ENCODE results near the gene PICALM.
"Not testable (repeated sequence)": the region's sequence is repeated elsewhere in the genome, so short reads cannot be mapped to it uniquely, and the experiment has no call there.

PICALM gene, protein sequence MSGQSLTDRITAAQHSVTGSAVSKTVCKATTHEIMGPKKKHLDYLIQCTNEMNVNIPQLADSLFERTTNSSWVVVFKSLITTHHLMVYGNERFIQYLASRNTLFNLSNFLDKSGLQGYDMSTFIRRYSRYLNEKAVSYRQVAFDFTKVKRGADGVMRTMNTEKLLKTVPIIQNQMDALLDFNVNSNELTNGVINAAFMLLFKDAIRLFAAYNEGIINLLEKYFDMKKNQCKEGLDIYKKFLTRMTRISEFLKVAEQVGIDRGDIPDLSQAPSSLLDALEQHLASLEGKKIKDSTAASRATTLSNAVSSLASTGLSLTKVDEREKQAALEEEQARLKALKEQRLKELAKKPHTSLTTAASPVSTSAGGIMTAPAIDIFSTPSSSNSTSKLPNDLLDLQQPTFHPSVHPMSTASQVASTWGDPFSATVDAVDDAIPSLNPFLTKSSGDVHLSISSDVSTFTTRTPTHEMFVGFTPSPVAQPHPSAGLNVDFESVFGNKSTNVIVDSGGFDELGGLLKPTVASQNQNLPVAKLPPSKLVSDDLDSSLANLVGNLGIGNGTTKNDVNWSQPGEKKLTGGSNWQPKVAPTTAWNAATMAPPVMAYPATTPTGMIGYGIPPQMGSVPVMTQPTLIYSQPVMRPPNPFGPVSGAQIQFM

DNA sequence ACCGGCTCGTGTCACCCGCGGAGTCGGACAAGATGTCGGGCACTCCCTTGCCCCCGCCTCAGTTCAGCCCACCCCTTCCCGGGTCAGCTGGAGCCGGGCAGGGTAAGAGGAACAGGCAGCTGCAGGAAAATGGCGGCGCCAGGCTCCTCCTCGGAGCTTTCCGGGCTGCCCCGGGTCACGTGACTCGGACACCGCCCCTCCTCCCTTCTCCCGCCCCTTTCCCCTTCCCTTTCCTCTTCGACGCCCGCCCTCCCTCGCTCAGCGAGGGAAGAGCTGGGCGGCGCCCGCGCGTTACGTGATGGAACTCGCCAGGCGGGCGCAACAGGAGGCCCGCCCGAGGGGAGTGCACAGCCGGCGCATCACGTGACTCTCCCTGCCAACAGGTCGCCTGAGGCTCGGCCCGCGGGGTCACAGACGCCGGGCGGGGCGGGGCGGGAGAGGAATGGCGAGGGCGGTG, at the start of gene PICALM:
PICALM (minus strand) TSS at position 134 of the 457 bp plus-strand sequence. CDS start 304 bp downstream, outside the sequence.
- DNase-seq (ENCODE audit: low spot score), result peak; percentile 95

DNA sequence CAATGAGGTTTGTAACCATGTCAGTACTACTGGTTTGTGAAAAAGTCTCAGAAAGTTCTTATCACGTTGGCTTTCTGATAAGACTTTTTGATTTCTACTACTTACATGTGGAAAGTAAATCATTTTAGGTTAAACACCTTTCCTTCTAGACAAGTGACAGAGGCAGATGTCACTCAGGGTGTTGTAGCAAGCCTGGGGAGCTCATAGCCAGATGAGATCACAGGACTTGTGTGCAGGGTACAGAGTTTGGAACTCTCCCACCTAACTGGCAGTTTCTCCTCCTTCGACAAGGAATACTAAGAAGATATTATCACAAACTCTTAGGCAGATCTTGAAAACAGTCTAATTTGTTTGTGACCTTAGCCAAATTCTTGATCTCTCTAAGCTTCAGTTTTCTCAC, 49.4 kb upstream of the PICALM start:
- no peak for DNase-seq (ENCODE audit: low spot score)

DNA sequence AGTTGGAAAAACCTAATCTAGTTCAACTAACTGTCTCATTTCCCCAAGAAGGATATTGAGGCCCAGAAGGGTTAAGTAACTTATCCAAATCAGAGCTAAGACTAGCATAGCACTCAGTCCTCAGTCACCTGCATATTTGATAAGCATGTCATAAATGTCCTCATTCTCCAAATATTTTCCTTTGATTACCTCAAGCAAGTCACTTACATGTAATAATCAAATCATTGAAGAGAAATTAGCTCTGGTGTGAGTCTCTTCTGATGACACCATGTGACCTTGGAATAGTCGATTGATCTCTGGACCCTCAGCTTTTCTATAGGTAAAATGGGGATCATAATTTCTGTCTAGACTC, 48.8 kb upstream of the PICALM start:
- no peak for DNase-seq (ENCODE audit: low spot score)

DNA sequence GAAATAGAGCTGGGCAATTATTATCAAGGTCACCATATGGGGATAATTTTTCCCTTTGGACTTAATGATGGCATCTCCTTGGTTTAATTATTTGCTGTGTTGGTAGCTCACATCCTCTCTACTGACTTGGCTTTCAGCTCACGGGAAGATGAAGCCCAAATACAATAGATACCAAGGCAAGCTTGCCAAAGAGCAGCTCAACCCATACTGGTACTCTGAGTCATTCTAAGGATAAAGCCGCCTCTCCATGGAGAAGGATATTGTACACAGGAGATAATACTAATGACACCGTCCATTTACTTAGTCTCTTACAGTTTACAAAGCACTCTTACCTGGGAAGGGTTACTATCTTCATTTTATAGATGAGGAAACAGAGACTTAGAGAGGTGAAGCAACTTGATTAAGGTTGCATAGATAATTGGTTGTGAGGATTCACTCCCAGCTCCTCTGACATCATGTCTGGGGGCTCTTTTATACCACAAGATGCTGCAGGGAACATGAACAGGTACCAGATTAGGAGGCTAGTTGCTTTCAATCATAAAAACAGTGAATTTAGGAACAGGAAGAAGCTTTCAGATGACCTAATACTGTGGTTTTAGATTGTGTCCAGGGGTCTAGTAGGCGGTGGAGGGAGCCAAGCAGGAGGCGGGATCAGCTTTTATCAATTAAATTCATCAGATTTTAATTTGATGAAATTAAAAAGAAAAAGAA, 48.3 kb upstream of the PICALM start:
- DNase-seq (ENCODE audit: low spot score), result no peak

DNA sequence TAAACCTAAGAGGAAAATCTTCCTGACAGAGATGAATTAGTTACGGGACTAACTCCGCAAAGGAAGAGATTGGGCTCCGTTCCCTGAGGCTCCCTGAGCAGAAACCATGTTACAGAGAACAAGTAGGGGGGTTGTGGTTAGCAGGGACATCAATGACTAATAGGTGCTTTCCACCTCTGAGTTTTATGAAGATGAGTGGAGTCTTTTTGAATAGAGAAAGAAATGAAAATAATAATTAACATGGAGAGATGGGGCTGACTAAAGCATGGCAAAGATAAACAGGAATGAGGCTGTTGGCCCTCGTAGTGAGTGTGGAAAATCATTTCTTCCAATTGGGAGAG, 47.5 kb upstream of the PICALM start:
- DNase-seq (ENCODE audit: low spot score), result no peak

DNA sequence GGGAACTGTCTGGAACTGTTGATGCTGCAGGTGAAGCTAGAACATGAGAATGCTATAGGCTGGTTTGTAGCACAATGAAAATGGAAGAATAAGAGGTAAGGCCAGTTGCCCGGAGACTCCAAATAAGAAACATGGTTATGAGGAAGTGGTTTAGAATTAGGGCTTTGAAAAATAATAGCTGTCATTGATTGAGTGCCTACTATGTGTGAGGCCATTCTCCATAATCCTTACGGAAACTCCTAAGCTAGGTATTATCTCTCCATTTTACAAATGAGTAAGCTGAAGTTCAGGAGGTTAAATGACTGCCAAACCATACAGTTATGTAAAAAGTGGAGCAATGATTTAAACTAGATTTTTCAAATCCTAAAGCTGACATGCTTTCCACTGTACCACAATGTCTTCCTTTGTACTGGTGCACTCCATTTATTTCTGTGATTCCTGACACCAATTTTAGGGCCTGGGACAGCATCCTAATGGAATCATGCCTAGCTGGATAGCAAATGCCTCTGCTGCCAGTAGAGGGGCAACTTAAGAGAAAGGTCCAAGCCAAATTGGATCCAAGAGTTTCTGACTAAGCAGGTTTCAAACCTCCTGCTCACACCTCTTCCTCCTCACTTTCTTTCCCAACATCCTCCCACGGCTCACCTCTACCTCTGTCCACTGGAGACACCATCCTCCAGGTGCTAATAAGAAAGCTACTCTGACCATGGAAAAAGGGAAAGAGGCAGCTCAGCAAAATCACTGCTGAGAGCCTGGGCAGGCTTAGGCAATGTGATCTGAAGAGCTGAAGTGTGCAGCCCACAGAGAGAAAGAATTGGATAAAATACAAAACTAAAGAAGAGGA, 46.9 kb upstream of the PICALM start:
- DNase-seq (ENCODE audit: low spot score), result no peak

DNA sequence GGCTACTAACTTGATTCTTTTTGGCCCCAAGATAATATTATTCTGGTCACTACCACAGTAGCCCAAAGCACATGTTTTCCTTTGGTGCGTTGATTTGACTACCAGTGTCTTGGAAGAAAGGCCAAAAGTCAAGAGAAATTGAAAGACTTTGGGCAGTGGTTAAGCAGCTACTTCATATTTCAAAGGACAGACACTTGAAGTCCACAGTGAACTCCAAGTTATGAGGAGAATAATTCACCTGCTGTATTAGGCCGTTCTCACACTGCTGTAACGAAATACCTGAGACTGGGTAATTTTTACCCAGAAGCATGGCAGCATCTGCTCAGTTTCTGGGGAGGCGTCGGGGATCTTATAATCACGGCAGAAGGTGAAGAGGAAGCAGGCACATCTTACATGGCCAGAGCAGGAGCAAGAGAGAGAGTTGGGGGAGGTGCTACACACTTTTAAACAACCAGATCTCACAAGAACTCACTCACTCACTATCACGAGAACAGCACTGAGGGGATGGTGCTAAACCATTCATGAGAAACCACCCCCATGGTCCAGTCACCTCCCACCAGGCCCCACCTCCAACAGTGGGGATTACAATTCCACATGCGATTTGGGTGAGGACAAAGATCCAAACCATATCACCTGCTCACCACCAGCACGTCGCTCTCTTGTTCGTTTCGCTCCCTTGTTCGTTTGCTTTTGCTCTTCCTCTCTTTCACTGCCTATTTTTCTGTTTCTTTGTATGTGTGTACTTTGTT, 40.2 kb upstream of the PICALM start:
- no peak for DNase-seq (ENCODE audit: low spot score)

DNA sequence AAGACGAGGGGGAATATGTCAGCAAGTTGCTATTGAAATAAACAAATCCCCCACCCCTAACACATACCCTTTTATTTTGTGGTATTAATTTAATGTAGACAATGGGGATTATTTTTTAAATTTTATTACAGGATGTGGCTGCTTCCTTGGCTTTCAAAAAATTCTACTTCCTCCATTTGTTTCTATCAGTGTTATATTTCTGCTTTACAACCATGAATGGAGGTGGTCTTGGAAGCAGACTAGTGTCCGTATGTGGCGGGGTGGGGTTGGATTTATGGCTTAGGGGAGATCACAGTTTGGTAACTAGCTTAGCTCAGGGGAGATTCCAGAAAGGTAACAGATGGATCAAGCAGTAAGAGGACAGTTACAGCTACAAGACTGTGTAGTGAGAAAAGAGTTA, 39.3 kb upstream of the PICALM start:
- no peak for DNase-seq (ENCODE audit: low spot score)

DNA sequence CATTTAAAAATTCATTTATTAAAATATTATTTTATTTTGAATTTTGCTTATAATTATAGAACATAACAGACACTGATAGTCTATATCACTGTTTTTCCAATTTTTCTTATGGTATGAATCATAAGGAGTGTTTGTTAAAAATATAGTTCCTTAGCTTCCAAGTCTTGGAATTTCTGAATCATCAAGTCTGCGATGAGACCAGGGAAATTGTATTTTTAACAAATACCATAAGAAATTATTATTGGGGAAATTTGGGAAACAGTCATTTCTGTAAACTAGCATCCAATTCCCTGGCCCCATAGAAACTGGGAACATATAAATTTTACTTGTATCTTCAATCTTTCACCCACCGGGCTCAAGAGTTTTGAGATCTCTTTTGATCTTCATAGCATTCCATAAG, 38.0 kb upstream of the PICALM start:
- DNase-seq (ENCODE audit: low spot score), result no peak

DNA sequence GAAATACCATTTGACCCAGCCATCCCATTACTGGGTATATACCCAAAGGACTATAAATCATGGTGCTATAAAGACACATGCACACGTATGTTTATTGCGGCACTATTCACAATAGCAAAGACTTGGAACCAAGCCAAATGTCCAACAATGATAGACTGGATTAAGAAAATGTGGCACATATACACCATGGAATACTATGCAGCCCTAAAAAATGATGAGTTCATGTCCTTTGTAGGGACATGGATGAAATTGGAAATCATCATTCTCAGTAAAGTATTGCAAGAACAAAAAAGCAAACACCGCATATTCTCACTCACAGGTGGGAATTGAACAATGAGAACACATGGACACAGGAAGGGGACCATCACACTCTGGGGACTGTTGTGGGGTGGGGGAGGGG, 37.1 kb upstream of the PICALM start:
- DNase-seq (ENCODE audit: low spot score), result not testable (repeated sequence)

DNA sequence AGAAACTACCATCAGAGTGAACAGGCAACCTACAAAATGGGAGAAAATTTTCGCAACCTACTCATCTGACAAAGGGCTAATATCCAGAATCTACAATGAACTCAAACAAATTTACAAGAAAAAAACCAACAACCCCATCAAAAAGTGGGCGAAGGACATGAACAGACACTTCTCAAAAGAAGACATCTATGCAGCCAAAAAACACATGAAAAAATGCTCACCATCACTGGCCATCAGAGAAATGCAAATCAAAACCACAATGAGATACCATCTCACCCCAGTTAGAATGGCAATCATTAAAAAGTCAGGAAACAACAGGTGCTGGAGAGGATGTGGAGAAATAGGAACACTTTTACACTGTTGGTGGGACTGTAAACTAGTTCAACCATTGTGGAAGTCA, 36.7 kb upstream of the PICALM start:
- not testable (repeated sequence) for DNase-seq (ENCODE audit: low spot score)

DNA sequence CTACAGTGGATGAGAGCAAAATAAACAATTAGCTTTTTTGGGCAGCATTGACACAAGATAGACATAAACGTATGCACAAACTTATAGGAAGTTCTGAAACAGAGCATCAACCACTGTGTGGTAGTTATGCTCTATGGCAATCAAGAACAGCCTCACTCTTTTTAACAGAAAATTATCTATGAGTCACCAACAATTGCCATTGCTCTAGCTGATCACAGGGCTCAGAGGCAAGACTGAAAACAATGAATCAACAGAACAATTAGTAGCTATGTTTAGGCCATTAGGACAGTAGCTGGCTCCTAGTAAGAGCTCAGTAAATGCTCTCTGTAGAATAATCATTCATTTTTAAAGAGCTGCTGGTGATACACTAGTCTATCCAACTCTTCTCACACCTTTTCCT, 34.9 kb upstream of the PICALM start:
- DNase-seq (ENCODE audit: low spot score), result no peak

DNA sequence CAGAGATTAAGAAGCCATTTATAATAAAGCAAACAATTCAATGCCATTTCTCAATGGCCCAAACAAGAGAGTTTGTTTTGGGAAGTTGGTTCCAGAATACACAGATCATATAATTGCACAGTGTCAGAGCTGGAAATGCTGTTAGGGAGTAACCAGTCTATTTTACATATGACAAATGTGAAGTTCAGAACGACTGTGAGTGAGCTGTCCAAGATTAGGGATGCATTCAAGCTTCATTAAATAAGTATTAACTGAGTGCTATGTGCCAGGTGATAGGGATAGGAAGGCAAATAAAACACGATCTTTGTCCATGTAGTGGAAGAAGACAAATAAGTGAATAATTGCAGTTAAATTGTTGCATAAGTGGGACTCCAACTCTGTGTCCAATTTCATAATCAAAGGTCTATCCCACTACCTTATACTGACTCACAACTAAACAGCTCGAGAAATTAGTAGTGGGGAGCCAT, 33.1 kb upstream of the PICALM start:
- DNase-seq (ENCODE audit: low spot score), result no peak

DNA sequence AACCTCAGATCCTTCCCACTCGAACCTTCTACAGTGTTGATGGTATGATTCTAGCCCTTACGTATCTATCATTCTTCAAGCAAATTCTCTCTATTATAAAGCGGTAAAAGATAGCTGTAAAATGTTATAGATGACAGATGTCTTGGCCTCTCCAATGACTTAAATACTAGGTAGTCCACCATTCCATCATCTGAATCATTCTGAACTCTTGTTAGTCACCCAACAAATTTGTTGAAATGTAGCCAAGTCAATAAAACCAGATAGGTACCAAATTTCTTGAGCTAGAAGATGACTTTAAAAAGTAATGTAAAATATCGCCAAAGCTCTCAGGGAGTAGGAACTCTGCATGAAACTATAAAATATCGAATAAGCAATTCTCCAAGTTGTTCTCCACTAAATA, 32.6 kb upstream of the PICALM start:
- DNase-seq (ENCODE audit: low spot score), result no peak

DNA sequence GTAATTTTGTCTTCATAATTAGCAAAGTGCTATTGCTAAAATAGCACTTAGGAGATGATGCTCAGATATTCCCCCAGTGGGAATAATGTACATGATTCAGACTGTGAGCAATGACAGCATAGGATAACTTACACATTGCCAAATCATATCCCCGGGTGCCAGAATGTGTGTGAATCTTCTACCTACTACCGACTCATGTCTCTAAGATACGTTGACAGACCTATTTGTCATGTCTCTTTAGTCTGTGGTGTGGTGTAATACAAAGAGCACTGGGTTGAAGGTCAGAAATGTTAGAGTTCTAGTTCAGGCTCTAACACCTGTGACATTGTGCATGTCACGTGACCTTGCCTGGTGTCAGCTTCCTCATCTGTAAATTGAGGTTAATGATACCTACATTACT, 31.0 kb upstream of the PICALM start:
- no peak for DNase-seq (ENCODE audit: low spot score)

DNA sequence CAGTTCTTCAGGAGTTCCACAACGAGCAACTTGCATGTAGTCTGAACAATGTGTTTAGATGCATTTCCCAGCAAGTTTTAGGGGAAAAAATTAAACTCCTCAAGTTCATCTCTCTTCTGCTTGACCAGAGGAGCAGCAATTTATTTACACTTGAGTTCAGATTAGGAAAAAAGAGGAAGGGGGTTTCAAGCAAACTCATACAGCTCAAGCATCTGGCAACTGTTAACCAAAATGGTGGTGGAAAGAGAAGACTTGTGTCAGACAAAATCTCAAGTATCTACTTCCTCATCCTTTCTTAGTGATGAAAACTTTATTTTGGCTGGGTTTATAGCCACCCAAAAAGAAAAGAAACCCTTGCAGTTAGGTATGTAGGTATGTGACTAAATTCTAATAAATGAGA, 29.1 kb upstream of the PICALM start:
- no peak for DNase-seq (ENCODE audit: low spot score)

DNA sequence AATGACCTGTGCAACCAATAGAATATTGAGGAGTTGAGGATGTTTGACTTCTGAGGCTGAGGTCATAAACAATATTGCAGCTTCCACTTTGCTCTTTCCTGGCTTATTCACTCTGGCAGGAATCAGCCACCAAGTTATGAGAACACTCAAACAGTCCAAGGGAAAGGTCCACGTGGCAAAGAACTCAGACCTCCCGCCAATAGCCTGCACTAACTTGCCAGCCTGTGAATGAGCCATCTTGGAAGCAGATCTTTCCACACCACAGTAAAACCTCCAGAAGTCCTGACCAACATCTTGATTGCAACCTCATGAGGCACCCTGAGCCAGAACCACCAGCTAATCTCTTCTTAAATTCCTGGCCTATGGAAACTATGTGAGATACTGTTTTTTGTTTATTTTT, 22.7 kb upstream of the PICALM start:
- no peak for DNase-seq (ENCODE audit: low spot score)

DNA sequence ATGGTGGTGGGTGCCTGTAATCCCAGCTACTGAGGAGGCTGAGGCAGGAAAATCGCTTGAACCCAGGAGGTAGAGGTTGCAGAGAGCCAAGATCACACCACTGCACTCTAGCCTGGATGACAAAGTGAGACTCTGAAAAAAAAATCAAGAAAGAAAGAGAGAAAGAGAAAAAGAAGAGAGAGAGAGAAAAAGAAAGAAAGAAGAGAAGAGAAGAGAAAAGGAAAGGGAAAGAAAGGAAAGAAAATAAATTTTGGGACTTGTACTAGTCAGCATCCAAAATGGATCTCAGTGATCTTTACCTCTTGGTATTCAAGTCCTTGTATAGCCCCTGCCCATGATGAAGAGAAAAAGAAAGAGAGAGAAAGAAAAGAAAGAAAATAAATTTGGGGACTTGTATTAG, 22.2 kb upstream of the PICALM start:
- no peak for DNase-seq (ENCODE audit: low spot score)

DNA sequence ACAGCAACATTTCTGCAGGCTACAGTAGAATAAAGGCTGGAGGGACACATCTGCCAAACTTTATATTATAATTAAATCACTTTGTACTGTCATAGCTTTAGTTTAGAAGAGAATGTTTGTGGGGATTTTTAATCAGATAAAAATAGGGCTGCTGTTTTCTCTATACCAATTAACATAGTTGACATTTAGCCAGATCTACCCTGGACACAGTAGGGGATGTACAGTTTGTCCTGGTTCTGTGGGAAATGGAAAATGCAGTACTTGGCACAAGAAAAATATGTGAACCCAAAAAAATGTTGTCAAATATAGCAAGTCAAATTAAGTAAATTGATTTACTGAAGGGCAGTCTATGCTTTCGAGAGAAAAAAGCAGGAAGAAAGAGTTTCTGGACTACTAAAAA, 20.8 kb upstream of the PICALM start:
- DNase-seq (ENCODE audit: low spot score), result no peak

DNA sequence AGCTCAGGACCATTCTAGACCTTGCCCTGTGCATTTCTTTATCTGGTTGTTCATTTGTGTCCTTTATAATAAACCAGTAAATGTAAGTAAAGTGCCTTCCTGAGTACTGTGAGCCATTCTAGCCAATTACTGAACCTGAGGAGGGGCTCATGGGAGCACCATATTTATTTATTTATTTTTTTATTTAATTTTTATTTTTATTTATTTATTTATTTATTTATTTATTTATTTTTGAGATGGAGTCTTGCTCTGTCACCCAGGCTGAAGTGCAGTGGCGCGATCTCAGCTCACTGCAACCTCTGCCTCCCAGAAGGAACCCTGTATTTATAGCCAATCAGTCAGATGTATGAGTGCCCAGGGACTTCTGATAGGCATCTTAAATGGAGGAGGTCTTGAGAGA, 18.8 kb upstream of the PICALM start:
- DNase-seq (ENCODE audit: low spot score), result not testable (repeated sequence)

DNA sequence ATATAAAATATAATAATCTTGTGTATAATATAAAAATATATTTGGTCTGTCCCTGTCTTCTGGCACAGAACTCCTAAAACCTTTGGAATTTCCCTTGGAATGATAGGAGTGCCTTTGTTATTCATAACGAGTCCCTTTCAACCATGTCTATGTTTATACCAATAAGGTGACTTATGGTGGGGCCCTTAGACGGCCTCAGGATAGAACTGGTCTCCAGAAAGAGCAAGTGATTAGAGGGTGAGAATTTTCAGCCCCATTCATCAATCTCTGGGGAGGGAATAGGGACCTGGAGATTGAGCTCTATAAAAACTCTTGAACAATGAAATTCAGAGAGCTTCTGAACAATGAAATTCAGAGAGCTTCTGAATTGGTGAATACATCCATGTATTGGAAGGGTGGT, 18.4 kb upstream of the PICALM start:
- DNase-seq (ENCODE audit: low spot score), result no peak

Measured in D341Med (cell line).